Measurements from ENCODE around the gene PHLPP1.

The PHLPP1 gene

GRCh38 chr18:63025251-63026090, 310.1 kb downstream of the PHLPP1 start:
- FAIRE-seq = no peak

- no peak for FAIRE-seq
These were observed 313.0 kb downstream of the PHLPP1 start for GRCh38 chr18:63028380-63028779.
